Thoracic aorta (tissue), 2 donors: ENCODE results near the gene SELENOS. TPM values are rescaled to one million over a fixed set of nuclear protein-coding genes. Genes with fewer than 3 reads are reported as not detected.
A peak's percentile ranks its signal among the peaks of the same experiment; 100 is the strongest.
"Not testable (repeated sequence)": the region's sequence is repeated elsewhere in the genome, so short reads cannot be mapped to it uniquely, and the experiment has no call there.

ENCODE experiments used
- ATAC-seq: fragments of 150-250 bp; one replicate; pipeline ENCODE4 v1.8.0; 2017; ENCODE audit warnings: low read depth; ENCODE audit not compliant: insufficient number of reproducible peaks, low FRiP score
- DNase-seq: peaks from one replicate; pipeline ENCODE4 v3.0.0-alpha.2; 2020; ENCODE audit warnings: low spot score
- H3K27ac ChIP-seq, 2 donors: fragments of 200-600 bp; sonication (generic); 1 replicate in 1 of 2; 2 replicates in 1 of 2; pipeline ENCODE4 v1.5.1; 2016; ENCODE audit warnings: mild to moderate bottlenecking in 2 of 2, moderate library complexity in 2 of 2
- H3K27me3 ChIP-seq: fragments of 200-600 bp; sonication (generic); replicated peaks from 2 replicates; pipeline ENCODE4 v1.6.0; 2016; ENCODE audit warnings: mild to moderate bottlenecking; ENCODE audit not compliant: insufficient read depth
- H3K36me3 ChIP-seq: fragments of 200-600 bp; sonication (generic); one replicate; pipeline ENCODE4 v1.5.1; 2016
- H3K4me1 ChIP-seq, 2 donors: fragments of 200-600 bp; sonication (generic); 1 replicate in 1 of 2; 2 replicates in 1 of 2; pipeline versions ENCODE4 v1.5.1 to v1.6.0; 2016; ENCODE audit warnings: low read depth in 2 of 2, mild to moderate bottlenecking in 1 of 2; ENCODE audit not compliant: control insufficient read depth in 1 of 2
- H3K4me3 ChIP-seq: fragments of 200-600 bp; sonication (generic); 2 replicates; pipeline ENCODE4 v1.5.1; 2016; ENCODE audit warnings: mild to moderate bottlenecking
- H3K9me3 ChIP-seq: fragments of 200-600 bp; sonication (generic); 2 replicates; pipeline ENCODE4 v1.5.1; 2016
- total RNA-seq, 2 donors: library from RNA; depleted of rRNA; stranded (reverse); fragments of >200 nt; gene quantifications; one replicate each; pipeline versions ENCODE4 v1.1.0 to v1.2.3, GENCODE V29; 2016
- TF ChIP-seq, protein P1 (sequence below): fragments of 200-600 bp; sonication (generic); IDR thresholded peaks from one replicate; pipeline ENCODE4 v1.5.1; 2019; ENCODE audit warnings: antibody characterized with exemption

Gene SELENOS
- total RNA-seq, 2 donors from 2014 or later: 84.6 to 92.6 TPM

DNA sequence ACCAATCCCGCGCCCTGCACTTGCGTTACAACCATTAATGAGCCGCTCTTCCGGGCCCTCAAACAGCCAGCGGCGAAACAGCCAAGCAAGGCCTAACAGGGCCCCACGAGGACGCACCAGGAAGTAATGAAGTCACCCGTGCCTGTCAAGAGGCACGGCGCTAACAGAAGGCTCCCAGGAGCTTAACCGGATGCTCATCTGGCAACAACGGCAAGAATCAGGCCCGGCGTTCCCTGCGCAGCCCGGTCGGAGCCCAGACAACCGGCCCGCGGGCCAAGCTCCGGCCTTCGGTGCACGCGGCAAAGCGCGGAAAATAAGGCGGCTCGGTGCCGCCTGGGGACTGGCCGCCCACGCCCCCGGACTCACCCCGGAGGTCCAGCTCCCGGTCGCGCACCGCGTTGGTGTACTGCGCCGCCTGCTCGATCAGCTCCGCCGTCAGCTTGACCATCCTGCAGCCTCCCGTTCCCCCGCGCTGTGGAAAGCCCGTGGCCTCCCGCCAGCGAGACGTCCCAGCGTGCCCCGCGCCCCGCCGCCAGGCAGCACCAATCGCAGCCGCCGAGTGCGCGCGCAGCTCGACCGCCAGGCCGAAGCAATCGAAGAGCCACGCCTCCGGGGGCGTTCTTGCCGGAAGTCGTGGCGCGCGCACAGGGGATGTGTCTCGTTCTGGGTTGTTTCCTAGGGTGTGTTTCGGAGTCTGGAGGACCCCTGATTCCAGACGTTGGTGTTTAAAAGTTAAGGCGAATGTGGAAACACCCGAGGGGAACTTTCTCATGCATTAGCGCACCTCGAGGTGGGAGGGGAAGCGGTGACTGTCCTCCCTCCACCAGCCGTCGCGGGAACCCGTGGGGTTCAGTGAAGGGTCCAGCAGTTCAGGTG is 17.7 kb upstream of the SELENOS start, which contains the start of gene SNRPA1:
Gene SNRPA1, minus strand, starts transcription at position 518 of the 876 bp plus-strand sequence. Its CDS starts 70 bp downstream, at position 448.
- H3K27ac ChIP-seq: peak within 1 kb of the TSS; percentile 83 to 94
- no peaks in the 10 kb centered on the region for H3K27me3 ChIP-seq
- H3K36me3 ChIP-seq: no peaks in the 10 kb centered on the region
- DNase-seq (peak; percentile 94), ATAC-seq (peak; percentile 80)
- peaks cover 15 to 24% of the 10 kb centered on the region in 2 donors for H3K4me1 ChIP-seq
- TF ChIP-seq, protein P1, sequence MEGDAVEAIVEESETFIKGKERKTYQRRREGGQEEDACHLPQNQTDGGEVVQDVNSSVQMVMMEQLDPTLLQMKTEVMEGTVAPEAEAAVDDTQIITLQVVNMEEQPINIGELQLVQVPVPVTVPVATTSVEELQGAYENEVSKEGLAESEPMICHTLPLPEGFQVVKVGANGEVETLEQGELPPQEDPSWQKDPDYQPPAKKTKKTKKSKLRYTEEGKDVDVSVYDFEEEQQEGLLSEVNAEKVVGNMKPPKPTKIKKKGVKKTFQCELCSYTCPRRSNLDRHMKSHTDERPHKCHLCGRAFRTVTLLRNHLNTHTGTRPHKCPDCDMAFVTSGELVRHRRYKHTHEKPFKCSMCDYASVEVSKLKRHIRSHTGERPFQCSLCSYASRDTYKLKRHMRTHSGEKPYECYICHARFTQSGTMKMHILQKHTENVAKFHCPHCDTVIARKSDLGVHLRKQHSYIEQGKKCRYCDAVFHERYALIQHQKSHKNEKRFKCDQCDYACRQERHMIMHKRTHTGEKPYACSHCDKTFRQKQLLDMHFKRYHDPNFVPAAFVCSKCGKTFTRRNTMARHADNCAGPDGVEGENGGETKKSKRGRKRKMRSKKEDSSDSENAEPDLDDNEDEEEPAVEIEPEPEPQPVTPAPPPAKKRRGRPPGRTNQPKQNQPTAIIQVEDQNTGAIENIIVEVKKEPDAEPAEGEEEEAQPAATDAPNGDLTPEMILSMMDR: no peak
- H3K4me3 ChIP-seq: peak within 1 kb of the TSS; percentile 92
- no peaks in the 10 kb centered on the region for H3K9me3 ChIP-seq

DNA sequence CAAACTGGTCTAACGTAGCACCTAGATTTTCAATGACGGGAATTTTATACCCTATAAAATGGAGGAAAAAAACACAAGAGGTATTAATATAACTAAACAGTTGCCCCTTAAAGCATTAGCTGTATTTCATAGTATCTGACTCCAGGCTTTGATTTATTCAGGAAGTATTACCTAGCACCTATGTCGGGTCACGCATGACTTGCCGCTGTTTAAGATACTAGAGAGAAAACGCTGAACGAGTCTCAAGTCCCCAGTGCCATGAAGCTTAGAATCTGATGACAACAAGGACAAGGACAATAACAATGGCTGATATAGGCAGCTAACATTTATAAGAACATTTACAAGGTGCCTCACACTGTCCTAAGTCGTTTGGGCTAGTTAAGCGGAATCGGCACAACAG is 15.8 kb upstream of the SELENOS start:
- Histone ChIP-seq H3K4me1 (peaks cover 15 to 24% of the 10 kb centered on the region in 2 donors), H3K9me3 (no peaks in the 10 kb centered on the region), H3K27ac (no peak overlapping the region), H3K4me3 (peak overlapping the region; percentile 92), H3K36me3 (no peaks in the 10 kb centered on the region), H3K27me3 (no peaks in the 10 kb centered on the region)
- TF ChIP-seq, protein P1: no peak
- DNase-seq (no peak), ATAC-seq (no peak)

DNA sequence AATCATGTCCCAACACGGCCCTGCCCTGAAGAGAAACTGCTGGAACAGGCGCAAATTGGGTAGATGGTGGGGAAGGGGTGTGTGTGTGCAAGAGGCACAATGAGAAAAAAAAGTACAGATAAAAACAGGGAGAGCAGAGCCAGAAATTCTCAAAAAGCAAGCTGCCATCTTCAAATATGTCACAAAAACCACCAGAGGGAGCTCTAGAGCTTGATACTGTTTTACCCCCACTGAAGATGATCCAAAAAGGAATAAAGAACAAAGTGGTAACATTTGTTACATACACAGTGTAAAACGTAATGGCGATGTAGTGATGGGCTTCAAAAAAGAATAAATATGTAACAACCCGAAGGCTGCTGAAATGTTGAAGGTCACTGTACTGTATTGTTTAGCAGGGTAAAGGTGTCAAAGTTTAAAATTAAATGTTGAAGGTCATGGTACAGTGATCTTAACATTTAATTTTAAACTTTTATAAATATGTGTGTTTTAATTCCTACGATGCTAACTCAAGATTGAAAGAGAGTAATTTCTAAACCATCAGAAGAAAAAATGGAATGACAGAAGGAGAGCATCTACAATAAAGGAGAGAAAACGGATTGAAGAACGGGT is 11.7 kb upstream of the SELENOS start:
- H3K36me3 ChIP-seq: peaks cover 21% of the 10 kb centered on the region

DNA sequence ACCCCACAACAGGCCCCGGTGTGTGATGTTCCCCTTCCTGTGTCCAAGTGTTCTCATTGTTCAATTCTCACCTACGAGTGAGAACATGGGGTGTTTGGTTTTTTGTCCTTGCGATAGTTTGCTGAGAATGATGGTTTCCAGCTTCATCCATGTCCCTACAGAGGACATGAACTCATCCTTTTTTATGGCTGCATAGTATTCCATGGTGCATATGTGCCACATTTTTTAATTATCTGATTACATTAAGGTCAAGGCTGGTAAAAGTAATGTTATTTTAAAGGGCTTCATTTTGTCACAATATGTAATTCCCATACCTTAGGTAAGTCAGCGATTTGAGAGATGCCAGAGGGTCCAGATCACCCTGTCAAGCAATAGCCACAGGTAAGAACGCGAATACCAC is 10.1 kb upstream of the SELENOS start:
- H3K4me3 ChIP-seq, DNase-seq, H3K9me3 ChIP-seq, H3K4me1 ChIP-seq, H3K27ac ChIP-seq, H3K27me3 ChIP-seq, ATAC-seq: not testable (repeated sequence)
- peaks cover 37% of the 10 kb centered on the region for H3K36me3 ChIP-seq

More for the DNA sequence above, 11.7 kb upstream of the SELENOS start:
- no peak for ATAC-seq
- H3K4me3 ChIP-seq: no peak overlapping the region
- H3K27me3 ChIP-seq: no peaks in the 10 kb centered on the region
- H3K9me3 ChIP-seq: no peaks in the 10 kb centered on the region
- H3K4me1 ChIP-seq: peaks cover 10 to 17% of the 10 kb centered on the region in 2 donors
- H3K27ac ChIP-seq: no peak overlapping the region
- no peak for DNase-seq
- TF ChIP-seq, protein P1: peak; percentile 43

DNA sequence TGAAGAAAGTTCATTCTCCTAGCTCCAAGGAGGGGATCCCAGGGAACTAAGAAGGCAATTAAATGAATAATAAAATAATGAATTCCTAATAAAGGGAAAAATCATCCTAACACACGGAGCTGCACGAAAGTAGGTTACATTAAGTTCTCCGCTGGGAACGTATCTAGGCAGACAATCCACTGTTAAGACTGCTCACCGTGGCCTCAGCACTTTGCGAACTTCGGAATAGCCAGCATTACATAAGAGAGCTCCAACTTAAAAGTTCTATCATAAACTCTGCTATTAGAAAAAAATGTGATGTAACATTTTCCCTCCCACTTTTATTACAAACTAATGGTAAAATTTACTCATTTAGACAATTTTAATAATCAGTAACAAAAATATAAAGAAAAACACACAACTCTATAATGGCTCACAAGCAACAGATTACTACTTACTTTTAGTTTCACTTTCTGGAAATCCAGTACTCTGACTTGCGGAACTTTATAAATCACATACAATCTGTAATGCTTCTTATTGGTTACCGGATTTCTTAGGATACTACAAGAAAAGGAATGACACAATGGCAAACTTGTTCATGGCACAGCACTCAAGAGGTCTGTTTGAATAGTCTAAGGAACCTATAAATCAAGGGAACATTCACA is 9.3 kb upstream of the SELENOS start:
- Histone ChIP-seq H3K27me3 (no peaks in the 10 kb centered on the region), H3K27ac (no peak overlapping the region), H3K9me3 (no peaks in the 10 kb centered on the region), H3K4me1 (peaks cover 0 to 2% of the 10 kb centered on the region in 2 donors), H3K4me3 (no peak overlapping the region), H3K36me3 (peaks cover 38% of the 10 kb centered on the region)
- TF ChIP-seq, protein P1: no peak
- ATAC-seq (no peak), DNase-seq (no peak)
